Dermis microvascular lymphatic vessel endothelial cell (primary cell): Measurements from ENCODE around the gene FGG. TPM values are rescaled to one million over a fixed set of nuclear protein-coding genes. Genes with fewer than 3 reads are reported as not detected.
A peak's percentile ranks its signal among the peaks of the same experiment; 100 is the strongest.

ENCODE experiments used
- DNase-seq, 2 donors: peaks; one replicate each; pipeline versions ENCODE4 v3.0.0 to v3.0.0-alpha.2; 2010; ENCODE audit warnings: low read depth in 2 of 2
- total RNA-seq: library from RNA; depleted of rRNA; stranded (reverse); fragments of >200 nt; gene quantifications from 2 replicates; pipeline ENCODE4 v1.2.1, GENCODE V29; 2014

FGG gene
- total RNA-seq, 1 donor from 2014 or later, result not detected

DNA sequence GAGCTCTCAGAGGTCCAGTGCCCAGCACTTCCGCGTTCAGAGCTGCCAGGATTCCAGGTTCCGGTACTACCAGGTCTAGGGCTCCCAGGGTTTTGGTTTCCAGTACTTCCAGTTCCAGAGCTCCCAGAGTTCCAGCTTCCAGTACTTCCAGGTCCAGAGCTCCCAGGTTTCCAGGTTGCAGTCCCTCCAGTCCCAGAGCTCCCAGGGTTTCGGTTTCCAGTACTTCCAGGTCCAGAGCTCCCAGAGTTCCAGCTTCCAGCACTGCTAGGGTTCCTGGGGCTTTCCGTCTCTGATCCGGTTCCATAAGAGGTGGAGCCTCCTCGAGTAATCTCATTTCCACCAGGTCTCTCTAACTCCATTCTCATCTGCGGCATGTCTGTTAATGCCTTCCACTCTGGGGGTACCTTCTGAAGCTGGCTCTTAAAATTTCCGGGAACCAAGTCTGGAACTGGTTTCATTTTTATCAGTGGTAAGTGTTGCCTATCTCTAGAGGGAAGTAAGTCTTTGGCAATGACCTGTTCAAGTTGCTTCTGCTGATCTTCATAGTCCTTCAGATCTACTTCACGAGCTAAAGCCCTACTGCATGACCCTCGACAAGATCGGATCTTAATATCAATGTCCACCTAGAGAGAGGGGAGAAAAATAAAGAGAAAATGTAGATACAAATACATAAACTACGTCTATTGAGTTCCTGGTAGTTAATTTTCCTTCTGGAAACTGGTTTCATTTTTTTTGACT, 26.0 kb downstream of the FGG start:
- DNase-seq, result no peak

DNA sequence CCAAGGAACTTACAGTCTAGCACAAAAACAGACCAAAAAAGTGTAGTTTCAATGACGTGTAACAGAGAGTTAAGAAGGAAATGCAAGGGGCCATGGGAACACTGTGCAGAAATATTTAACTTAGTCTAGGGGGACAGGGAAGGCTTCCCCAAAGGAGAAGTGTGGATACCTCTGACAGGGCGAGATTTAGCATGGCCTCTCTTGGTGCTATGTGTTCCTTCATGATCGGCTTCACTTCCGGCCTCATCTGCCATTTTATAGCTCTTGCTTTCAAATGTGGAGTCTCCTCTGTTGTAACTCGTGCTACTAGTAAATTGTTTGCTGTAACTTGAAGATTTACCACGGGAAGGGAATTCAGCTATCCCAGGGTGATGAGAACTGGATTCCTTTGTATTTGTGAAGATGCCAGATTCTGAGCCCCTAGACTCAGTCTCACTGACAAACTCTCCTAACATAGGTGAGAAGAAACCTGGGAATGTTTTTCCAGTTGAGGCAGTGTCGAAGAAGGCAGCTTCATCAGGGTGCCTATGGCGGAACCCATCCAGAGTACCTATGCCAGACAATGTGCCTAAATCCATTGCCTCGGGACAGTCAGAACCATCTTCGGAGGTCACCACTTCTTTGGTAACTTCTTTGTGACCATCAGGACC, 27.0 kb downstream of the FGG start:
- DNase-seq, result no peak

DNA sequence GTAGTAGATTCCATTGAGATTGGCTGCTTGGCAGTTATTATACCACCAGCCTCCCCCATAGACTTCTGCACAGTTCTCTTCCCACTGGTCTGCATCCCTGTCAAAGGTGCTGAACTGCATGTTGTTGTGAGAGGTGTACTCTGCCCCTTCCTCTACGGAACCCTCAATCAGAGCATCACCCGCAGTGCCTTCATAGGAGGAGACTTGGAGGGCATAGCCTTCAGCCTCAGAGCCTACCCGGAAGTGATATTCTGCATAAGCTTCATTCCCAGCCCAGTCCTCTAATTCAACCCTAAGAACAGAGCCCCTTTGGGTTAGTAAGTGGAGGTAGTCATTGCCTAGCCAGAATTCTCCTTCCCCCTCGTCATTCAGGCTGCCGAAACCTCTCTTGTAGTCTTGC, 28.2 kb downstream of the FGG start:
- DNase-seq, result no peak

DNA sequence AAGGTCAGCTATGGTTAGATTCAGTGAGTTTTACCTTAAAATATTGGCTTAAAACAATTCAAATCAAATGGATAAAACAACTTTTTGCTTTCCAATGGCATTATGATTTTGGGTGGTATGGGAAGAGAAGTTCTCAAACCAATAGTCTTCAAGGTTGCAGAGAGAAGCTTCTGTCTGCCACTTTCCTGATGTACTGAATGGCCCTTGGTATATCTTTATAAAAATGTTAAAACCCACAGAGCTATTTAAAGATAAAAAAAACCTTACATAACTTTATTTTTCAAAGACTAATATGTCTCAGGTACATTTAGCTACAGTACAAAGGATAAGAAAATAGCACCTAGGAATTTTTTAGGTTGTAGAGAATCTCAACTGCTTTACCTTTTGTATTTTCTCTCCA, 28.8 kb downstream of the FGG start:
- DNase-seq, result no peak

DNA sequence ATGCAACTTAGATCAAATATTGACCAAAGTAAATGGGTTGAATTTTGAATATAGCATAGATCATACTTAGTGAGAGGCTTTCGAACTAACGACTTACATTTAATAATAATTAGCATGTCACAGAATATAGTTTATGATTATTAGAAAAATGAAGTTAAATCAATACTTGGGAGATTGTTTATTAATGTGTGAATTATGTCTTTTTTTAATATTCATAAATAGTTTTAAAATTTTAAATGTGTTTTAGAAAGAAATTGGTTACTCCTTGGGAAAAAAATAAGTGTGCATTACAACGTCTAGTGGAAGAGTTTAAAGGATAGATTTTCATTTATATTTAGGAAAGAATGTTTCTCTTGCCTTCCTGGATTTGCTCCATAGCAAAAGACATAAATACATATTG, 29.2 kb downstream of the FGG start:
- no peak for DNase-seq

DNA sequence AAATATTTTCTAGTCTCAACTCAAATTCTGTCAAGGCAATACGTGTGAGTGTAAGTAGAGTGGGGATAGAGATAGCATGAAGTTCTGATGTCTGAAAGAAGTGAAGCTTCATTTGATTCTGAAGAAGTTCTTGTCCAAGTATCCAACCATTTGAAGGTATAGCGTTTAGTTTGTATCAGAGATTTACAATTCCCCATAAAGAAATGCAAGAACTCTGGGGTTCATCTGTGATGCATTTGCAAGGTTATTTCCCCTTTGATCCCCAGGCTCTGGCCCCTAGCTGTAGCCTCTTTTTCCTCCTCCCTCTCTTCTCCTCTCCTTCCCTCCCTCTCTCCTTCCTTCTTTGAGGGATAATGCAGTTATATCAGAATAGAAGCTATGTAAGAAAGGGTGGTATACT, 29.7 kb downstream of the FGG start:
- no peak for DNase-seq

DNA sequence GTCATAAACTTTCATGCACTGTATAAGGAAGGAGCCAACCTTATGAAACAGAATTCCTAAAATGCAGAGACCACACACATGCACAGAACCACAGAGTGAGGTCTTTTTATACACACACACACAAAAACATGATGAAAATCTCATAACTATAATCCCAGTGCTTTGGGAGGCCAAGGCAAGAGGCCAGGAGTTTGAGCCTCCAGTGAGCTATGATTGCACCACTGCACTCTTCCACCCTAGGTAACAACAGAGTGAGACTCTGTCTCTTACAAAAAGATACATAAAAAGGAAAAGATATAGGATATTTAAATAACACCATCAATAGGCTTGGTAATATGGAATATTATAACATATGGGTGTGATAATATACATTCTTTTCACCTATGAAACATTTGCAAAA, 32.5 kb downstream of the FGG start:
- no peak for DNase-seq

DNA sequence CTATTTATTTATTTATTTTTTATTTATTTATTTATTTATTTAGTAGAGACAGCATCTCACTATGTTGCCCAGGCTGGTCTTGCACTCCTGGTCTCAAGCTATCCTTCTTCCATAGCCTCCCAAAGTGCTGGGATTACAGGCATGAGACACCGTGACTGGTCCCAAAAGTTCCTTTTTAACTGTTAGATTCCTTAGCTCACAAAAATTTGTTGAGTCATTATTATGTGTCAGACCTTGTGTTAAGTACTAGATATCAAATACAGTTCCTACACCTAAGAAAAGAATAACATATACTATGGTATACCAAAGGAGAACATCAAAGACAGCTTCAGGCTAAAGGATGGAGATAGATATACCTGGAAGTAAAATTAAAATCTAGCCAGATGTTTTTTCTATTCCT, 33.5 kb downstream of the FGG start:
- no peak for DNase-seq

DNA sequence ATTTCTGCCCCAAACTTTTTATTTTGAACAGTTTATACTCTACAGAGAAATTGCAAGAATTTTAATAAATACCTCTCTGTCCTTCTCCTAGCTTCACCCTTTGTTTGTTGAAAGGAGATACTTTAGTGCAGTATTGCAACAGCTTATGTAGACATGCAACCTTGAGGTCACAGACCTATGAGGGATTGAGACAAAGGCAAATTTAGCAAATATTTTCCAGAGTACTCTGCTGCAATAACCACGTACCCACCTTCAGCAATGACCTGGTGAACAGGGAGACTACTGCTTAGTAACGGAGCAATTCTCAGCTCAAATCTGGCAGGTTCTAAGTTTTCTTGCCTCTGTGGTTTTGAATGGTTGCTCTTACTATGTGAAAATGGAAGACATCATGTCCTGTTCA, 35.1 kb downstream of the FGG start:
- no peak for DNase-seq

DNA sequence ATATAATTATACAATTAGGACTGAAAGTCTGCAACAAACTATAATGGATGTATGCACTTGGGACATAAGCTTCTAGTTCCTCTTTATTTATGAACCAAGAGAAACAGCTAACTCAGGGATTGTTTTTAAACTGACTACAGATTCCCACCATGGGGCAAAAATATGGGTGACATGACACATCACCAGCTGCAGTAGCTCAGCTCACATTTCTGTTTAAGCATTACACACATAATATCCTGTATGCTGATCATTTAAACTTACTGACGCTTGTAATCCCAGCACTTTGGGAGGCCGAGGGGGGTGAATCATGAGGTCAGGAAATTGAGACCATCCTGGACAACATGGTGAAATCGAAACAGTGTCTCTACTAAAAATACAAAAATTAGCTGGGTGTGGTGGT, 38.1 kb downstream of the FGG start:
- DNase-seq, result no peak

DNA sequence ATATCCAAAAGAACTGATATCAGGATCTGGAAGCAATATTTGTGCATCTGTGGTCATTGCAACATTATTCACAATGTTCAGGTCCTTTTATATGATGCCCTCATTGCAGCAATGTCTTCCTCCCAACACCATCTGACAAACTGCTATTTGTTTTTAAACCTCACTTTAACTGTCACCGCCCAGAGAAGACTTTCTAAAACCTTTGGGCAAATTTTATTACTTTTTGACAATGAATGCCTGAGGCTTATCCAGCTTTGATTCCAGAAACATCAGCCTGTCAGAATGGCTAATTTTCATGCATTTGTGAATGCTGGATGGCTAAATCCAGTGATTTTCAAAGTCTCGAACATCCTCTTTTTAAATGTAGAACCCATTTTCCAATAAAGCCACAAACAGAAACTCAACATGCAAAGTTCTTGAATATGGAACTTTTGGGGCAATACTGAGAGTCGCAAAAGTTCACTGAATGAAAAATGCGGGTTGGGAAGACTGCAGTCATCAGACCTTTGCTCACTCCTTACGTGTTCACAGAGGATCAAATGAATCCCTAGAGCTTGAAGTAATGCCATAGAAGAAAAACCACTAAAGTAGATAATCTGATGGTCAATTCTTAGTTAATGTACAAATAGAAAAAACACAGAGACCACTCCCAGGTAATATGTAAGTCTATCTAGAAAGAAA, 39.1 kb downstream of the FGG start:
- DNase-seq, result no peak

DNA sequence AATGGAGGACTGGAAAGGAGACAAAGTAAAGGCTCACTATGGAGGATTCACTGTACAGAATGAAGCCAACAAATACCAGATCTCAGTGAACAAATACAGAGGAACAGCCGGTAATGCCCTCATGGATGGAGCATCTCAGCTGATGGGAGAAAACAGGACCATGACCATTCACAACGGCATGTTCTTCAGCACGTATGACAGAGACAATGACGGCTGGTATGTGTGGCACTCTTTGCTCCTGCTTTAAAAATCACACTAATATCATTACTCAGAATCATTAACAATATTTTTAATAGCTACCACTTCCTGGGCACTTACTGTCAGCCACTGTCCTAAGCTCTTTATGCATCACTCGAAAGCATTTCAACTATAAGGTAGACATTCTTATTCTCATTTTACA, 42.9 kb downstream of the FGG start:
- no peak for DNase-seq

DNA sequence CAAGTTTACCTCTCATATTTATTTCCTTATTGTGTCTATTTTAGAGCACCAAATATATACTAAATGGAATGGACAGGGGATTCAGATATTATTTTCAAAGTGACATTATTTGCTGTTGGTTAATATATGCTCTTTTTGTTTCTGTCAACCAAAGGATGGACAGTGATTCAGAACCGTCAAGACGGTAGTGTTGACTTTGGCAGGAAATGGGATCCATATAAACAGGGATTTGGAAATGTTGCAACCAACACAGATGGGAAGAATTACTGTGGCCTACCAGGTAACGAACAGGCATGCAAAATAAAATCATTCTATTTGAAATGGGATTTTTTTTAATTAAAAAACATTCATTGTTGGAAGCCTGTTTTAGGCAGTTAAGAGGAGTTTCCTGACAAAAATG, 43.4 kb downstream of the FGG start:
- no peak for DNase-seq

DNA sequence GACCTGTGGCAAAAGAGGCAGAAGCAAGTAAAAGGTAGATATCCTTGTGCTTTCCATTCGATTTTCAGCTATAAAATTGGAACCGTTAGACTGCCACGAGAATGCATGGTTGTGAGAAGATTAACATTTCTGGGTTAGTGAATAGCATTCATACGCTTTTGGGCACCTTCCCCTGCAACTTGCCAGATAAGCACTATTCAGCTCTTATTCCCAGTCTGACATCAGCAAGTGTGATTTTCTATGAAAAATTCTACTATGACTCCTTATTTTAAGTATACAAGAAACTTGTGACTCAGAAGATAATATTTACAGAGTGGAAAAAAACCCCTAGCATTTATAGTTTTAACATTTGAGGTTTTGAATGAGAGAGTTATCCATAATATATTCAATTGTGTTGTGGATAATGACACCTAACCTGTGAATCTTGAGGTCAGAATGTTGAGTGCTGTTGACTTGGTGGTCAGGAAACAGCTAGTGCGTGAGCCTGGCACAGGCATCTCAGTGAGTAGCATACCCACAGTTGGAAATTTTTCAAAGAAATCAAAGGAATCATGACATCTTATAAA, 45.7 kb downstream of the FGG start:
- DNase-seq, result no peak

DNA sequence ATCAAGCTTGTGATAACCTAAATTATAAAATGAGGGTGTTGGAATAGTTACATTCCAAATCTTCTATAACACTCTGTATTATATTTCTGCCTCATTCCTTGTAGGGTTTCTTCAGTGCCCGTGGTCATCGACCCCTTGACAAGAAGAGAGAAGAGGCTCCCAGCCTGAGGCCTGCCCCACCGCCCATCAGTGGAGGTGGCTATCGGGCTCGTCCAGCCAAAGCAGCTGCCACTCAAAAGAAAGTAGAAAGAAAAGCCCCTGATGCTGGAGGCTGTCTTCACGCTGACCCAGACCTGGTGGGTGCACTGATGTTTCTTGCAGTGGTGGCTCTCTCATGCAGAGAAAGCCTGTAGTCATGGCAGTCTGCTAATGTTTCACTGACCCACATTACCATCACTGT, 46.8 kb downstream of the FGG start:
- no peak for DNase-seq

DNA sequence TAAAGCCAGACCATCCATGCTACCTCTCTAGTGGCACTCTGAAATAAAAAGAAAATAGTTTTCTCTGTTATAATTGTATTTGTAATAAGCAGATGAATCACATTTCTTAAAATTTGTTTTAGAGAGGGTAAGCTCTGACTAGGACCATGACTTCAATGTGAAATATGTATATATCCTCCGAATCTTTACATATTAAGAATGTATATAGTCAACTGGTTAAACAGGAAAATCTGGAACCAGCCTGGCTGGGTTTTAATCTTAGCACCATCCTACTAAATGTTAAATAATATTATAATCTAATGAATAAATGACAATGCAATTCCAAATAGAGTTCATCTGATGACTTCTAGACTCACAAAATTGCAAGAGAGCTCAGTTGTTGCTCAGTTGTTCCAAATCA, 48.1 kb downstream of the FGG start:
- DNase-seq, result no peak

DNA sequence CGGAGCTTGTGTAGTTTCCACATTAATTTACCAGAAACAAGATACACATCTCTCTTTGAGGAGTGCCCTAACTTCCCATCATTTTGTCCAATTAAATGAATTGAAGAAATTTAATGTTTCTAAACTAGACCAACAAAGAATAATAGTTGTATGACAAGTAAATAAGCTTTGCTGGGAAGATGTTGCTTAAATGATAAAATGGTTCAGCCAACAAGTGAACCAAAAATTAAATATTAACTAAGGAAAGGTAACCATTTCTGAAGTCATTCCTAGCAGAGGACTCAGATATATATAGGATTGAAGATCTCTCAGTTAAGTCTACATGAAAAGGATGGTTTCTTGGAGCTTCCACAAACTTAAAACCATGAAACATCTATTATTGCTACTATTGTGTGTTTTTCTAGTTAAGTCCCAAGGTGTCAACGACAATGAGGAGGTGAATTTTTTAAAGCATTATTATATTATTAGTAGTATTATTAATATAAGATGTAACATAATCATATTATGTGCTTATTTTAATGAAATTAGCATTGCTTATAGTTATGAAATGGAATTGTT, 49.7 kb downstream of the FGG start, which contains the start of gene FGB:
FGB (plus strand) TSS at position 315 of the 558 bp plus-strand sequence; CDS start at position 323, 8 bp downstream.
- DNase-seq, result no peak

DNA sequence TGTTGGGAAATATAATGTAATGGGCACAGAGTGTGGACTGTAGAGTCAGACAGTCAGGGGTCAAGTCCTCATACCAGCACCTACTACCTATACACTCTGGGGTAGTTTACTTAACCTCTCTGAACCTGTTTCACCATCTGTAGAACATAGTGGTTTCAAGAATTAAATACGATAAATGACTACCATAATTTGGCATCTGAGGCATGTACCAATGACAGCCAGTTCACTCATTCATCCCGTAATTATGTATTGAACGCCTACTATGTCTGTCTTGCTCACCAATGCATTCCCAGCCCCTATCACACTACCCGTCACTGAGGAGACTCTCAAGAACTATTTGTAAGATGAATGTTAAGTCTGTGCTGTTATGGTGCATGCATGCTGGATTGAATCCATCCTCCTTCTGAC, 51.6 kb downstream of the FGG start:
- DNase-seq, result no peak

DNA sequence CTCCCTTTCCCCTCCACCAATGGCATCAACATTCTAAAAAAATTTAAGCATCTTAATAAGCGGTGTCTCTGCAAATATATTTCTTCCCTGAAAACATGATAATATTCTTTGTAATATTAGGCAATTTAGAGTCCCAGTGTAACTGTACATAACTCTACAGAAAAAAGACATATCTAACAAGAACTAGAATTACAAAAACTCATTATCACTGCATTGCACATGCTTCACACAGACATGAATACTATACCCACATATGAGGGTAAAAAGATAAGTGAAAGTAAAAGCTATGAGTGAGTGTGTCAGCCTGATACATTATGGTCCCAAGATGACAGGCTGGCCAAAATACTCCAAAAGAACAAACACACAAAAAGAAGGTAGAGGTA, 52.0 kb downstream of the FGG start:
- DNase-seq, result no peak

DNA sequence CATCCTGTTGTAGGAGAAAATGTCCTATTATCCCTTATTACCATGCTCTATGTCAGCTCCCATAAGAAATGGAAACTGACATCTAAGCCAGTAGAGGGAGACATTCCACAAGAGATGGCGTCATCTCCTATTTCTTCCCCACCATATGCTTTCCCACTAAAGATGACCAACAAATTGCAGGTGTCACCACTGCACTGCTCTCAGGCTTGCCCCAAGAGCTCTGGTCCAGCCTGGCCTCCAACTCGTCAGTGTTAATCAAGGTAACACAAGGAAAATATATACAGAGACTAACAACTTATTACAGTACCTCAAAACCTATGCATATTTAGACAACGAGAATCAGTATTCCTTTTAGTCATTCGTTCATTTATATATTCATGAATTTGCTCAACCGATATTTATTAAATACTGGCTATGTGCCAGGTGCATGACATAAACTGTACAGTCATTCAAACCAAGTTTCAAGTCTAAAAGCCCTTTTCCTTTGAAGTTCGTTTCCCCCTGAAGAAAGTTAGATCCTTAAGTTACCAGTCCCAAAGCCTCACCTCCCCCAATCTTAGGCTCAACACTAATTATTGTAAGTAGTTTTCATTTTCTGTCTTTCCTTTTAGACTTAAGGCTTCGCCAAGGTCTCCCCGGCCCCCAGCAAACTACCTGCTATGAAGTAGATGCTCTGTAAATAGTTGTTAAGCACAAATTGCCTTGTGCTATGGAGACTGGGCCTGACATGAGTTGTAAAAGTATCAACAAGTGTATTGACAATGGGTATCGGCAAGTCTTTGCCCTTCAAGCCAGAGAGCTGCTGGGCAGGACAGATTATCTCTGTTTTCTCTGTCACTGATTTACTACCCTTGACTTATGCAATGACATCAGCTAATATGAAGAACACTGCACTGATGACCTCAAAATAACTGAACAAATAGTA, 52.7 kb downstream of the FGG start:
- peak; percentile 23 to 50 for DNase-seq

DNA sequence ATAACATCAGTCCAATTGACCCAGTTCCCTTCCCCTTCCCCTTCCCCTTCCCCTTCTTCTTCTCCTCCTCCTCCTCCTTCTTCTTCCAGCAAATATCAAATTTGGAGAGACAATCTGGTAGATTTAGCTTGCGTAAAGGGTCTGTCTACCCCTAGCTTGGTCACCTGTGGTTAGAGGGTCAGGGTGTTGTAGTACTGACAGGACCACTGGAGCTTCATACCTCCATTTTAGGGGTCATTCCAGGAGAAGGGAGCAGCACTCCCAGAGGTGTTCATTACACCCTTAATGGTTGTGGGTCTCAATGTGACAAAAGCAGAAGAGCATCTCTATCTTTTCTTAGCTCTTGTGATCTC, 53.3 kb downstream of the FGG start:
- DNase-seq, result no peak
